GM15510 (cell line): ENCODE results near the gene SPATC1L.

ENCODE experiments used
- POLR2A ChIP-seq: IDR thresholded peaks from 3 replicates; pipeline ENCODE4 v1.6.1; 2011; ENCODE audit warnings: borderline replicate concordance; ENCODE audit not compliant: insufficient read length; ENCODE audit errors: extremely low read depth

The SPATC1L gene

GRCh38 chr21:46111857-46112724, 72.2 kb downstream of the SPATC1L start:
- TF ChIP-seq POLR2A, result no peak

DNA sequence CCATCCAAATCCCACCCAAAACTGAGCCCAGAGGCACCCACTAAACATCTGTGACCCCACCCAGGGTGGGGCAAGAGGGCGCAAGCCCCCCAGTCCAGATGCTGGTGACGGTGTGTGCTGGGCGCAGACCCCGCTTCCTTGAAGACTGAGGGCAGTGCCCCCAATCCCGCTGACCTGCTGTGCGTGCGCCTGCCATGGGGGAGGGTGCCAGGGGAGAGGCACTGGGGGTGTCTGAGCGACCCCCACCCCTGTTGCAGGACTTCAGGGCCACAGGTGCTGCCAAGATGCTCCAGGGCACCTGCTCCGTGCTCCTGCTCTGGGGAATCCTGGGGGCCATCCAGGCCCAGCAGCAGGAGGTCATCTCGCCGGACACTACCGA, 73.1 kb downstream of the SPATC1L start:
- no peak for TF ChIP-seq POLR2A
